ENCODE data around the gene WDR77. TPM values are rescaled to one million over a fixed set of nuclear protein-coding genes. Genes with fewer than 3 reads are reported as not detected.

WDR77 gene
- total and polyA plus RNA-seq, 9 of the 15 experiments (the other 6 are each of a cell fraction or from before 2014, with no cell fraction given): 20.6 to 160 (median 75.3) TPM

- TF ChIP-seq BRF2 (IDR thresholded peaks at IDR 0.05; ENCODE audit: borderline replicate concordance, insufficient read depth, insufficient read length) (no peak), SETDB1 (IDR thresholded peaks at IDR 0.05; ENCODE audit: low read length) (no peak), ZNF408 (CRISPR knock-in tag; IDR thresholded peaks at IDR 0.05; ENCODE audit: low read depth) (no peak), CREM (IDR thresholded peaks at IDR 0.05; ENCODE audit: low read depth) (0 out of 2 replicates have a peak, but pooled peaks have one; percentile 42), ZNF24 (IDR thresholded peaks at IDR 0.05) (no peak), ATF7 (IDR thresholded peaks at IDR 0.05) (peak; percentile 31; the same call in 1 of the 2 replicates), HMGXB4 (CRISPR knock-in tag; IDR thresholded peaks at IDR 0.05) (no peak), ZNF232 (CRISPR knock-in tag; IDR thresholded peaks at IDR 0.05) (no peak), JUNB (CRISPR knock-in tag; conservative IDR thresholded peaks at IDR 0.05) (no peak), AFF4 (CRISPR knock-in tag; IDR thresholded peaks at IDR 0.05) (no peak), MAZ (CRISPR knock-in tag; conservative IDR thresholded peaks at IDR 0.05 in 1 of 2, IDR thresholded peaks at IDR 0.05 in 1 of 2) (peak in 1 of 2 experiments; percentile 34; a peak in 1 of 4 replicates), SAFB2 (IDR thresholded peaks at IDR 0.05; ENCODE audit: borderline replicate concordance, low read depth, low read length, severe bottlenecking) (no peak), MED1 (CRISPR knock-in tag; IDR thresholded peaks at IDR 0.05; ENCODE audit: borderline replicate concordance) (no peak), FOS (IDR thresholded peaks at IDR 0.05; ENCODE audit: extremely low read depth, insufficient read length) (no peak), RAD21 (CRISPR knock-in tag; conservative IDR thresholded peaks at IDR 0.05 in 1 of 2, IDR thresholded peaks at IDR 0.05 in 1 of 2) (peak; percentile 98), BRD9 (IDR thresholded peaks at IDR 0.05; ENCODE audit: low read depth, partially characterized antibody) (no peak)
Observed at GRCh38 chr1:111481387-111482221, 32.5 kb upstream of the WDR77 start (continued).
